Measurements from ENCODE around the gene THSD4. TPM values are rescaled to one million over a fixed set of nuclear protein-coding genes. Genes with fewer than 3 reads are reported as not detected.

Gene THSD4
- total and polyA plus RNA-seq, 2 of the 4 experiments (the other 2 are of a cell fraction): 25.5 to 31.1 TPM

- Histone ChIP-seq H3K4me3 (ENCODE audit: insufficient read depth, low read depth, low read length) (no peak overlapping the region), H4K8ac (ENCODE audit: low read depth in 2 of 2, low read length in 2 of 2) (no peak overlapping the region), H3K18ac (ENCODE audit: low read depth, low read length) (no peak overlapping the region), H2AK5ac (ENCODE audit: low read depth, low read length) (no peak overlapping the region), H2AFZ (replicated peaks; ENCODE audit: low read length, poor library complexity) (no peak overlapping the region), H2BK20ac (ENCODE audit: low read depth, low read length) (no peak overlapping the region), H2BK5ac (ENCODE audit: low read depth, low read length, poor library complexity, severe bottlenecking) (no peak overlapping the region), H3K79me1 (ENCODE audit: low read depth in 1 of 2, low read length in 2 of 2) (no peaks in the 10 kb centered on the region), H3K4ac (ENCODE audit: low read depth, low read length) (no peak overlapping the region), H3K14ac (replicated peaks; ENCODE audit: low read depth, low read length) (no peak overlapping the region), H4K91ac (ENCODE audit: insufficient read depth, low read depth, low read length) (no peak overlapping the region), H3K9me3 (ENCODE audit: control insufficient read depth, insufficient read depth, low read length) (no peaks in the 10 kb centered on the region), H3K56ac (ENCODE audit: extremely low read depth, insufficient read depth, low read length) (no peak overlapping the region), H4K5ac (ENCODE audit: low read depth, low read length) (no peak overlapping the region), H3K27ac (ENCODE audit: insufficient read depth, low read length) (no peak overlapping the region), H3K27me3 (ENCODE audit: control insufficient read depth, insufficient read depth, low read length) (no peaks in the 10 kb centered on the region), H3K9me1 (ENCODE audit: insufficient read depth, low read length) (peaks cover 3% of the 10 kb centered on the region), H3K36me3 (ENCODE audit: control insufficient read depth, insufficient read depth, low read length) (no peaks in the 10 kb centered on the region), H2BK15ac (ENCODE audit: low read depth, low read length) (no peak overlapping the region), H3K23ac (ENCODE audit: low read depth, low read length) (no peak overlapping the region), H4K20me1 (ENCODE audit: insufficient read depth, low read length) (no peaks in the 10 kb centered on the region), H3K4me2 (ENCODE audit: low read depth, low read length) (no peak overlapping the region), H3K9ac (ENCODE audit: low read depth, low read length) (no peak overlapping the region), H2AK9ac (replicated peaks; ENCODE audit: low read depth, low read length, poor library complexity) (no peak overlapping the region), H2BK120ac (ENCODE audit: low read depth, low read length) (no peak overlapping the region), H3K4me1 (ENCODE audit: control insufficient read depth, insufficient read depth, low read length) (peaks cover 4% of the 10 kb centered on the region)
- in situ Hi-C loops (cut with MboI; ENCODE audit: low sequenced_read_pairs) (no loop called here), intact Hi-C loops (cut with micrococcal nuclease) (no loop called here), dilution Hi-C loops (cut with HindIII; ENCODE audit: low sequenced_read_pairs, unreplicated experiment) (no loop called here)
- ChIA-PET CTCF (no interaction called here), POLR2A (ENCODE audit: unreplicated experiment) (no interaction called here)
- DNase-seq: no peak
- BruUV-seq (replicated peaks): no TSS peak
- TF ChIP-seq FOS (IDR thresholded peaks at IDR 0.05; ENCODE audit: low read depth, low read length): no peak
- no peak for TF ChIP-seq CEBPB (IDR thresholded peaks at IDR 0.05; ENCODE audit: low read depth, low read length)
- TF ChIP-seq MAFK (IDR thresholded peaks at IDR 0.05; ENCODE audit: low read depth, low read length): no peak
- TF ChIP-seq RAD21 (IDR thresholded peaks at IDR 0.05; ENCODE audit: low read length): no peak
- no peak for TF ChIP-seq CTCF (conservative IDR thresholded peaks at IDR 0.05; ENCODE audit: low read depth, low read length)
- TF ChIP-seq NFE2L2 (IDR thresholded peaks at IDR 0.05; ENCODE audit: low read depth, low read length): no peak
- no peak for TF ChIP-seq ELK1 (IDR thresholded peaks at IDR 0.05; ENCODE audit: borderline replicate concordance, low read depth, low read length)
- TF ChIP-seq CHD1 (IDR thresholded peaks at IDR 0.05; ENCODE audit: low read depth, low read length): no peak
- TF ChIP-seq RFX5 (IDR thresholded peaks at IDR 0.05; ENCODE audit: low read depth, low read length): no peak
- no peak for TF ChIP-seq MAZ (IDR thresholded peaks at IDR 0.05; ENCODE audit: borderline replicate concordance, low read depth, low read length)
- TF ChIP-seq MXI1 (IDR thresholded peaks at IDR 0.05; ENCODE audit: borderline replicate concordance, low read depth, low read length): no peak
- TF ChIP-seq POLR2A (IDR thresholded peaks at IDR 0.05; ENCODE audit: low read depth, low read length): no peak
- TF ChIP-seq SMC3 (IDR thresholded peaks at IDR 0.05; ENCODE audit: low read depth, low read length): no peak
- no peak for TF ChIP-seq BHLHE40 (IDR thresholded peaks at IDR 0.05; ENCODE audit: low read depth, low read length)
- no peak for TF ChIP-seq USF2 (IDR thresholded peaks at IDR 0.05; ENCODE audit: low read depth, low read length)
- no peak for TF ChIP-seq RCOR1 (IDR thresholded peaks at IDR 0.05; ENCODE audit: insufficient replicate concordance, low read length)
- no CpG with 5 or more reads among the region's 1 CpG for WGBS, 2 experiments (ENCODE audit: extremely low coverage in 2 of 2, insufficient read length in 1 of 2)
- ATAC-seq (ENCODE audit: low read depth): no peak
These were observed 584.7 kb downstream of the THSD4 start for GRCh38 chr15:71699977-71700376.

All from IMR-90 (cell line).